Cortex of kidney (tissue), 1 donor: Measurements from ENCODE around the gene CERS6.

Experiments
- DNase-seq: peaks from one replicate; lab custom pipeline; 2025; lab: John Stamatoyannopoulos, UW

Gene CERS6

GRCh38 chr2:168703926-168704325, 247.9 kb downstream of the CERS6 start:
- no peak for DNase-seq

DNA sequence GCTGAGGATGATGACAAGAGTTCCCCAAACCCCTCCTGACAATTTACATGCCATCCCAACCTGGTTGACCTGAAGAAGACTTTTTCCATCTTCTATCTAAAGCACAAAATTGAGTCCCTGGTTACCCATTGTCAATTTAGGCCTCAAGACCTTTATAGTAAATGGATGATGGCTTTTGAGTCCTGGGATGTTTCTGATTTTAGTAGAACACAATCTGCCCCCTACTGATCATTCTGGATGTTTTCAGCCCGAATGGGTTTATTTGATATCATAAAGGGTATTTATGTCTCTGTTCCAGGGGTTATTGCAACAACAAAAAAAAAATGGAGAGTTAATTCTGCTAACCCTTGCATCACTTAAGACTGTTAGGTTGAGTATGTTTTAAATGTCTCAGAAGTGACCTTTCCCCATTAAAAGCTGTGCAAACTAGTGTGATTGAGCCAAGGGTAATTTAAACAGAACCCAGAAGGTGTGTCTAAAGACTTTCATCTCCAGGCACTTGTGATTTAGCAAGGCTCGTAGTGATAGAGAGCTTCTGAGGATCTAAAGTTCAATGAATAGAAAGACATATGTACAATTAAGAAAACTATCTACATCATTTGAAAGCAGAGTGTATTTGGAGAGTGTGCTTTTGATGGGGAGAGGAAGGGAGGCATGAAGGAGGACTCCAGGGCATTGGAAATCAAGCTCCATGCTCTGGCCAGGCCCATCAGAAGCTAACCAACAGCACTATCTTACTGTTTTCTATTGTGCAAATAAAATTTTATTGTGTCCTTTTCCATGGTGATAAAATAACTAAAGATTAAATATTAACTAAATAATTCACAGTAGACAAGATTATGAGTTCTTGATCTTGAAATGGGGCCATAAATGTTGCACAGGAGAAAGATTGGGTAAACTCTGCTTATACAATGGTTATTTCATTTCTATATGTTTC, 249.7 kb downstream of the CERS6 start:
- no peak for DNase-seq

DNA sequence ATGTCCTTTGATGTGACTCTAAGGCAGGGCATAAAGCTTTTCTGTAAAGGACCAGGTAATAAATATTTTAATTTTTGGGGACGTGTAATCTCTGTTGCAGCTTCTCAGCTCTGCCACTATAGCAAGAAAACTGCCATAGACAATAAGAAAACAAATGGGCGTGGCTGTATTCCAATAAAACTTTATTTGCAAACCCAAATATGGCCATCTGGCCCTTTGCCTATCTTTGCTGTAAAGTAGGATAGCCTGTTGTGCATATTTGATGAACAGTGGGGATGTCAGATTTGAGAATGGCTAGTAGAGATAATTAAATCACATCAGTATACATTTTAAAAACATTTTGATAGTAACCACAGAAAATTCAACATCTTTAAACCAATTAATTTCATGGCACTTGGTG, 250.7 kb downstream of the CERS6 start:
- no peak for DNase-seq

GRCh38 chr2:168708080-168708479, 252.0 kb downstream of the CERS6 start:
- DNase-seq, result no peak

DNA sequence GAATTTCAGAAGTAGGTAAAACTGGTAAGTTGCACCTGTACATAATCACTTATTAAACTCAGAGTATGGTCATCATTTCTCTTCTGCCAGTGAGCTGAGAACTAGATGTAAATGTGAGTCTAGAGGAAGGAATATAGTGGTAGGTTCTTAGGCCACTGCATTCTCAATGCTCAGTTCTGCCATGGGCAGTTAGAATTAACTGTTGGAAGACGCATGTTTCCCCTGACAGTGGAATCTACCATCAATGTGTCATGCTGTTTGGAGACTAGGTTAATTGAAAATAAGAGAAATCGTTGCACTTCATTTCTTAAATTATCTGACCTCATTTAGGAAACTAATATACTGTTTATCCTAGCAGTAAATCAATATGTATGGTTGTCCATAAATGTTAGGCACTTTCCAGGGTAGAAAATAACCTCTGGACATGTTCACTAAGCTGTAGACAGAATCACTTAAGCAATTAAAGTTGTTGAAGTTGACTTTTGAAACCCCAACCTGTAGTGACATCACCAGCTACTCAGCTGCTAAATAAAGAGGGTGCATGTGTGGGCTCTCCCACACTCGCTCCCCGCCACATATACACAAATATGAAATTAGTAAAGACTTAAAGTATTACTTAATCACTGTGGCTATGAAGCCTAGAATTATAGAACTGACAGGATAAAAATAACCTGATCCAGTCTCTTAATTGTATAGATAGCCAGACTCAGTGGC, 254.8 kb downstream of the CERS6 start:
- DNase-seq, result no peak

DNA sequence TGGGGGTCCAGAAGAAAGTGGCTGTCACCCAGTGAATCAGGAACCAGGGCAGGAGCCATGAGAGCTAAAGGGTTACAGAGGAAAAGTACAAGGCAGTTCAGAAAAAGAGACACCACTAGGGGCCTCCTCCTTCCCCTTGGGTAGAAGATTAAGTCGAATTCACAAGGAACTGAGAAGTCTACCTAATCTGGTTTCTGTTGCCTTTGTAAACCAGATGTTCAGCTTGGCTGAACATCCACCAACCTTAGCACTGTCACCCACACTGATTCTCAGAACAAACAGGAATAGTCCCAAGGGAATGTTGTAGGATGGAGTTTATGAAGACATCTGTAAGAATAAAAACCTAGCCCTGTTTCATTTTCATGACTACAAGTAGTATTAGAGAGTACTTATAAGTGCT, 256.0 kb downstream of the CERS6 start:
- DNase-seq, result no peak

DNA sequence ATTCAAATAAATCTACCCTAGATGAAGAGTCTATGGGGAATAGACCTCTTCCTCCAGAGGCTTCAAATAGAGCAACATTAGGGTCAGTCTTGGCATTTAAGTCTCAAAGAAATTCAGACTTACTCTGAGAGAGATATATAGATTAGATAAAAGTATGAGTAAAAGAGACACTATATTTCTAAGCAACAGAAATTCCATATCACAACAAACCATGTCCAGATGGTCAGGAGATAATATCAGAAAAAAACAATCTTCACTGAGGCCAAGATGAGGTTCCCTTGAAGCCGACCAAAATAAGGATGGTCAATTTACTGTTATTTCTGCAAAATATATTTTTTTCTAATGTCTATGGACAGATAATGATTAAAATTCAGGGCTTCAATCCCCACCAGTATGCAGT, 257.3 kb downstream of the CERS6 start:
- no peak for DNase-seq

- no peak for DNase-seq
Observed at GRCh38 chr2:168715849-168716248, 259.8 kb downstream of the CERS6 start.

GRCh38 chr2:168716839-168717238, 260.8 kb downstream of the CERS6 start:
- no peak for DNase-seq

DNA sequence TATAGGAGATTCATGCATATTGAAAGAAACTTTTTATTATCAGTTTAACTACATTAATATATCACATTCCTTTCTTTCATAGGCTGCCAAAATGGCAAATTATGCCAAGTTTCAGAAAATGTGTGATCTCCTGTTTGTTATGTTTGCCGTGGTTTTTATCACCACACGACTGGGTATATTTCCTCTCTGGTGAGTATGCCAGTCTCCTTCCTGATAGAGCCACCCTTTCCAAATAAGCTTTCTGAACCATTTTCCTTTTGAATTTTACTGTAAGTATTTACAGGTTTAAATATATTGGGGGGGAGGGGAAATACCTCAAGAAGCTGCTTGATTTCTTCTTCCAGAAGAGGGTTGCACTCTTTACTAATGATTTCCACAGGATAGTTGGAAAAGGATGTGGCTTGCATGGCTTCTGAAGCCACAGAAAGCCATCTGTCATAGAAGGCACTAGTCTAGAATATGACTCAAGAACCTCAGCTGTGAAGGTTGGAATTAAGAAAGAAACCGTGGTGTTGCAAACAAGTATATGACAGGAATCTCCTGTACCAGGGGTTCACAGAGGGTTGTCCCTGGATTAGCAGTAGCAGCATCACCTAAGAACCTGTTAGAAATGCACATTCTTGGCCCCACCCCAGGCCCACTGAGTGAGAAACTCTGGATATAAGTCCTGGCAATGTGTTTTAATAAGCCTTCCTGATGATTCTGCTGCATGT, 261.9 kb downstream of the CERS6 start:
- no peak for DNase-seq

DNA sequence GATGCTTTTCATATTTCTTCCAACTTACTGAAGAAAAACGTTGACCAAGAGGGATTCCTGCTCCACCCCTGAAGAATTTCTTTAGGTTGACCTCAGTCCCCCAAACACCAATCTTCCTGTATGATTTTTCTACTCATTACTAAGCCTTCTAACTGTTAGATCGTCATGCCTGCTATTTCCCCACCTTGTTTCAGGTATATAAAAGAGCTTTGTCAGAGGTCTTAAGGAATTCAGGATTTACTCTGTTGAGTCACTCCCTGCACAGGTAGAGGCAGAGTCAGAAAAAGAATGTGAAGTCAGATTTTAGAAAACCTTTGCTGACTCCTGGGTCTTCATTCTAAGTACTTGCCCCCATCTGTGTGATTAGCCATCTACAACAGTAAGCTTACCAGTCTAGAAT, 262.6 kb downstream of the CERS6 start:
- DNase-seq, result no peak

DNA sequence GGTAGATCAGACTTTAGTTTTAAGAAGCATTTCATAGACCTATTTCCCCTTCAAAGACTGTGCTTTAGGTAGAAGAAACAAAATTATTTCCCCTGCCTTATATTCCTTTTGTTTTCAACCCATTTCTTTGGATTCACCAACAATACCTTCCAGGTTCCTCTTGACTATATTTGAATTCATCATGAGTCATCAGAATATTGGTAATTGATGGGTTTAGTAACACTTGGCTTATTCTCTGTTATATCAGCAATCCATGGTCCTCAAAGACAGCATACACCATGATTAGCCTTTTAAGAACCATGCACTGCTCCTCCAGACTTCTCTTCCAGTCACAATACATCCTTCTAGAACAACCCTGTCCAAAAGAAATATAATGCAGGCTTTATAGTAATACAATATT, 263.4 kb downstream of the CERS6 start:
- no peak for DNase-seq

GRCh38 chr2:168722592-168722991, 266.5 kb downstream of the CERS6 start:
- no peak for DNase-seq

DNA sequence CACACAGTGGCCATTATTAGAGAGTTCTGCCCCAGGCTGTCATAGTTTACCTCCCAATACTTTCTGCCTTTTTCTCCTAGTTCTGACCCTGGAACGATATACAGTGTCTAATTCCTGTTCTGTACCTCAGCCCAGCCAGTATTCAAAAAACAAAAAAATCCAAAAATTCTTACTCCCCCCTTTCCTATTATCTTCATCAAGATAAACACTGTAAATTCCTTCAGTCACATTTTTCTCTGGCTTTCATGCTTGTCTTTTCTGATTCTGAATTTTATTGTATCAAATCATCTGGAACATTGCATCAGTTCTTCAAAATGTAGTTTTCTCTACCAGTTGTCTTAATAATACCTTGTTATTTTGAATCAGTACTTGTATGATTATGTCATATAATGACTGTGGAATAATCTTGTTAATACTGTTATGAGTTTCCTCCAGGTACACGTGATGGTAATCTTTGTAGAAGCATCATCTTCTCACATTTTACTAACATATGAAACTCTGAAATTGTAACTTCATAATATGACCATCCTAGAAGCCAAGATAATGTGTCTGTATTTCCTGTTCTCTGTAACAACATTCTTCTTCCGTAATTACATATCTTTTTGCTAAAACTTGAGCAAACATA, 267.3 kb downstream of the CERS6 start:
- DNase-seq, result no peak

- no peak for DNase-seq
Observed at GRCh38 chr2:168726375-168726774, 270.3 kb downstream of the CERS6 start.

DNA sequence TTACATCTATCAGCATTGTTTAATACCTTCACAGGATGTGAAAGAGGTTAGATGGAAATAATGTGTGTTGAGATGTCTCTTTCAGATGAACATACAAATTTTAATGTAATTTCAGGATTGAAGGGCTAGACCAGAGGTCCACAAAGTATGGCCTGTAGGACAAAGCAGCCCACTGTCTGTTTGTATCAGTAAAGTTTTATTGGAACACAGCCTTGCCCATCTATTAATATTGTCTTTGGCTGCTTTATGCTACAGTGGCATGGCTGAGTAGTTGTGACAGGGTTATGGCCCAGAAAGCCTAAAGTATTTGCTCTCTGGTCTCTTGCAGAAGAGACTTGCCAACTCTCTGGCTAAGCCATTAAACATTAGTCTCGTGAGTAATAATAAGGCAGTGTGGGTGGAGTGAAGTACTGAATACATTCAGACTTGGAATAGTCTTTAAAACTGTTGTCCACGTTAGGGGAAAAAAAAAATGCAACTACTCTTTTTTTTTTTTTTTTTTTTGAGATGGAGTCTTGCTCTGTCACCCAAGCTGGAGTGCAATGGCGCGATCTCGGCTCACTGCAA, 271.9 kb downstream of the CERS6 start:
- no peak for DNase-seq

DNA sequence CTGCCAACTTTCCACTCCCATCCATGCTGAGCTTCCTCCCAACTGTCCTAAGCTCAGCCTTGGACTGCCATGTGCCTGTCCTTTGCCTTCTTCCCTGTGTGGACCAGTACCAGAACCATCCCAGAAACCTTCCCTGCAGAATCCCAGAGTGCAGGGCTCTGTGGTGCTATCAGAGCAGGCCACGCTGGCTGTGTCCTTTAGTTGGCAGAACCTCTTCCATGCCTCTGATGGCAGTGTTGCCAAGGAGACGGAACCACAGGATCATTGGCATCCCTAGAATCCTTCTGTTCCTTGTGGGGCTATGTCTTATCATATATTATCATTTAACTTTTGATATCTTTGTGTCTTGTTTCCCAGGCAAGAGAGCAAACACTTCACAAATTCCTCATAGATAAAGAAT, 273.4 kb downstream of the CERS6 start:
- DNase-seq, result no peak

GRCh38 chr2:168730344-168730743, 274.3 kb downstream of the CERS6 start:
- no peak for DNase-seq

- DNase-seq, result no peak
Observed at GRCh38 chr2:168731002-168731401, 274.9 kb downstream of the CERS6 start.

- DNase-seq, result no peak
Observed at GRCh38 chr2:168731616-168732015, 275.5 kb downstream of the CERS6 start.

DNA sequence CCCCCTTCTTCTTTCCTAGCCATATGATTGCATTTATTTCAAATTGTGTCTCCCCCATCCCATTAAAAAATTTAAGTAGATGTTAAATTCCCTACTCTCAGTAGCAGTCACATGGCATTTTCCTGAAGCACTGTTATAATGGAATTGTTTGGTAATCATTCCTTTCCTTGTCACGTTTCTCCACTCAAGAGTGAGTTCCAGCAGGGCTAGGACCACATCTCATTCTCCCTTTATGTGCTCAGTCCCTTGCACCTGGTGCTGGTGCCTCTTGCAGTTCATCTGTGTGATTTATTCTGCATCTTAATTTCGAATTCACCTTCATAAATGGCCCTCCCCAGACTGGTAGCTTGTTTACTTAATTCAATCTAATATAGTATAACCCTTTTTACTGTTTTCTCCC, 276.0 kb downstream of the CERS6 start:
- no peak for DNase-seq

DNA sequence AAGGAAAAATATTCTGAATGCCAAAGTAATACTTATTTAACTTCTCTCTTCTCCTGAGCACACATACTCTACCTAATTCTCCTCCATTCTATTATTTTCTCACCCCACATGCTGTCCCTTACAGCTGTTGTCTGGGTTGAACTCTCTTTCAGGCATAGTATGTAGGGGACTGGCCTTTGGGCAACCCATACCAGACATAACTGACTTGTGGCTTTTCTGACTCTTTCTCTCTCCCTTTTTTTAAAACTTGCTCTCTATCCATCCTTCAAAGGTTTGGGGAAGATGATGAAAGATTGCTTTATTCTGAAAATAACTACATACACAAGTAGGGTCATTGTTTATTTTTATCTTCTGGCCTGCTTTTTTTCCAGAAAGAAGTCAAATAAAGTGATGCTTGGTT, 276.4 kb downstream of the CERS6 start:
- no peak for DNase-seq
